Measurements from ENCODE around the gene ARFGEF2.
A peak's percentile ranks its signal among the peaks of the same experiment; 100 is the strongest.

ARFGEF2 gene

DNA sequence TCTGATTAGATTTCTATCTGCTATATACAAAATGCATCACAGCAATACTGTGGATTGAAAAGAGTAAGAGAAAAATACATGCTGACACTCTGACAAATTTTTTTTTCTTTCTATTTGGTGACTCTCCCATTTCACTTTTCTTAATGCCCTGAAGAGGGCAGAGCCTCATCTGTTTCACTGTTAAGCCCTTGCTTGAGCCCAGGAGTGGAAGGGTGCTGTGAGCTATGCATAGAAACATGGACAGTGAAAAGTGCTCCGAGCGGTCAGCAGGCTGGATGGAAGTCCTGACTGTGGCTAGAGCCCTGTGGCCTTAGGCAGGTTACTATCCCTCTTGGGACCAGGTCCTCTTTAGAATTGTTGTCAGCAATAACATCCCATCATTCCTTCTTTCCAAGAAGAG, 107.2 kb downstream of the ARFGEF2 start:
- TF ChIP-seq EP300 (IDR thresholded peaks at IDR 0.05; ENCODE audit: borderline replicate concordance) = no peak
- peak; percentile 19; the same call in 1 of the 2 replicates for TF ChIP-seq RAD21 (IDR thresholded peaks at IDR 0.05; ENCODE audit: low read depth)
- TF ChIP-seq, protein P1, sequence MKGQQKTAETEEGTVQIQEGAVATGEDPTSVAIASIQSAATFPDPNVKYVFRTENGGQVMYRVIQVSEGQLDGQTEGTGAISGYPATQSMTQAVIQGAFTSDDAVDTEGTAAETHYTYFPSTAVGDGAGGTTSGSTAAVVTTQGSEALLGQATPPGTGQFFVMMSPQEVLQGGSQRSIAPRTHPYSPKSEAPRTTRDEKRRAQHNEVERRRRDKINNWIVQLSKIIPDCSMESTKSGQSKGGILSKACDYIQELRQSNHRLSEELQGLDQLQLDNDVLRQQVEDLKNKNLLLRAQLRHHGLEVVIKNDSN (IDR thresholded peaks at IDR 0.05) = no peak

DNA sequence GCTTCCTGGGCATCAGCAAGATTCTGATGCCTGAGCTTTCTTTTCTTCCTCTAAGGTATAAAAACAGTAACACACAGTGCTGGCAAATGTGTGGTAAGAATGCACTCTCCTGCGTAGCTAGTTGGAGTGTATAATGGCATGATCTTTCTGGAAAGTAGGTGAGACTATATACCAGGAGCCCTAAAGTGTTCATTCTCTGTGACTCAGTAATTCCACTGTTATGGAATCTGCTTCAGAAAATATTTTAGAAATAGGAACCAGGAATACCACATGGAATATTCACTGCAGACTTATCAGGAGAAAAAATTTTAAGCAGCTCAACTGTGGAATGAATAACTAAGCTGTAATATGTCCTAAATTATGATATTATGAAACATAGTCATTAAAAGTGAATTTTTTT, 107.7 kb downstream of the ARFGEF2 start:
- TF ChIP-seq TAF1 (IDR thresholded peaks at IDR 0.05; ENCODE audit: low read depth) (no peak), EP300 (IDR thresholded peaks at IDR 0.05; ENCODE audit: borderline replicate concordance) (no peak), EGR1 (IDR thresholded peaks at IDR 0.05) (no peak), TEAD4 (IDR thresholded peaks at IDR 0.05) (no peak), RAD21 (IDR thresholded peaks at IDR 0.05; ENCODE audit: low read depth) (no peak), NFIC (IDR thresholded peaks at IDR 0.05) (no peak), YY1 (IDR thresholded peaks at IDR 0.05; ENCODE audit: low read depth) (no peak), FOXM1 (IDR thresholded peaks at IDR 0.05; ENCODE audit: borderline replicate concordance, low read depth) (no peak), TCF12 (IDR thresholded peaks at IDR 0.05; ENCODE audit: low read depth) (no peak)
- TF ChIP-seq, protein P2, sequence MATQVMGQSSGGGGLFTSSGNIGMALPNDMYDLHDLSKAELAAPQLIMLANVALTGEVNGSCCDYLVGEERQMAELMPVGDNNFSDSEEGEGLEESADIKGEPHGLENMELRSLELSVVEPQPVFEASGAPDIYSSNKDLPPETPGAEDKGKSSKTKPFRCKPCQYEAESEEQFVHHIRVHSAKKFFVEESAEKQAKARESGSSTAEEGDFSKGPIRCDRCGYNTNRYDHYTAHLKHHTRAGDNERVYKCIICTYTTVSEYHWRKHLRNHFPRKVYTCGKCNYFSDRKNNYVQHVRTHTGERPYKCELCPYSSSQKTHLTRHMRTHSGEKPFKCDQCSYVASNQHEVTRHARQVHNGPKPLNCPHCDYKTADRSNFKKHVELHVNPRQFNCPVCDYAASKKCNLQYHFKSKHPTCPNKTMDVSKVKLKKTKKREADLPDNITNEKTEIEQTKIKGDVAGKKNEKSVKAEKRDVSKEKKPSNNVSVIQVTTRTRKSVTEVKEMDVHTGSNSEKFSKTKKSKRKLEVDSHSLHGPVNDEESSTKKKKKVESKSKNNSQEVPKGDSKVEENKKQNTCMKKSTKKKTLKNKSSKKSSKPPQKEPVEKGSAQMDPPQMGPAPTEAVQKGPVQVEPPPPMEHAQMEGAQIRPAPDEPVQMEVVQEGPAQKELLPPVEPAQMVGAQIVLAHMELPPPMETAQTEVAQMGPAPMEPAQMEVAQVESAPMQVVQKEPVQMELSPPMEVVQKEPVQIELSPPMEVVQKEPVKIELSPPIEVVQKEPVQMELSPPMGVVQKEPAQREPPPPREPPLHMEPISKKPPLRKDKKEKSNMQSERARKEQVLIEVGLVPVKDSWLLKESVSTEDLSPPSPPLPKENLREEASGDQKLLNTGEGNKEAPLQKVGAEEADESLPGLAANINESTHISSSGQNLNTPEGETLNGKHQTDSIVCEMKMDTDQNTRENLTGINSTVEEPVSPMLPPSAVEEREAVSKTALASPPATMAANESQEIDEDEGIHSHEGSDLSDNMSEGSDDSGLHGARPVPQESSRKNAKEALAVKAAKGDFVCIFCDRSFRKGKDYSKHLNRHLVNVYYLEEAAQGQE (IDR thresholded peaks at IDR 0.05; ENCODE audit: low read depth) = no peak
- TF ChIP-seq, protein P1 (IDR thresholded peaks at IDR 0.05) = no peak
- TF ChIP-seq, protein P3, sequence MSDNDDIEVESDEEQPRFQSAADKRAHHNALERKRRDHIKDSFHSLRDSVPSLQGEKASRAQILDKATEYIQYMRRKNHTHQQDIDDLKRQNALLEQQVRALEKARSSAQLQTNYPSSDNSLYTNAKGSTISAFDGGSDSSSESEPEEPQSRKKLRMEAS (IDR thresholded peaks at IDR 0.05) = no peak

DNA sequence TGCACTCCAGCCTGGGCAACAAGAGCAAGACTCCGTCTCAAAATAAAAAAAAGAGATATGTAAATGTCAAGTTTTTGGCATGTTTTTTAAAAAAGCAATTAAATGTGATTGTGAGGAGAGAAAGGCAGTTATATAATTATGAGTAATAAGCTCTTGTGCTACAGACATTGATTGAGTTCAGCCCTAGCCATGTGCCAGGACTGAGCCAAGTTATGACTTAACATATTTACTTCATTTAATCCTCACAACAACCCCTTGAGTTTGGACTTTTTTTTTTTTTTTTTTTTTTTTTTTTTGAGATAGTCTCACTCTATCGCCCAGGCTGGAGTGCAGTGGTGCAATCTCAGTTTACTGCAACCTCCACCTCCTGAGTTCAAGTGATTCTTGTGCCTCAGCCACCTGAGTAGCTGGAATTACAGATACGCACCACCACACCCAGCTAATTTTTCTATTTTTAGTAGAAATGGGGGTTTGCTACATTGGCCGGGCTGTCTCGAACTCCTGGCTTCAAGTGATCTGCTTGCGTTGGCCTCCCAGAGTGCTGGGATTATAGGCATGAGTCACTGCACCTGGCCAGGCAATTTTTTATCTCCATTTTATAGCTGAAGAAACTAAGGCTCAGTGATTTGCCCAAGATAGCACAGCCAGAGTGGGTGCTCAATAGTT, 109.6 kb downstream of the ARFGEF2 start:
- TF ChIP-seq CEBPB (IDR thresholded peaks at IDR 0.05) (no peak), CREB1 (IDR thresholded peaks at IDR 0.05; ENCODE audit: low read depth) (no peak)

DNA sequence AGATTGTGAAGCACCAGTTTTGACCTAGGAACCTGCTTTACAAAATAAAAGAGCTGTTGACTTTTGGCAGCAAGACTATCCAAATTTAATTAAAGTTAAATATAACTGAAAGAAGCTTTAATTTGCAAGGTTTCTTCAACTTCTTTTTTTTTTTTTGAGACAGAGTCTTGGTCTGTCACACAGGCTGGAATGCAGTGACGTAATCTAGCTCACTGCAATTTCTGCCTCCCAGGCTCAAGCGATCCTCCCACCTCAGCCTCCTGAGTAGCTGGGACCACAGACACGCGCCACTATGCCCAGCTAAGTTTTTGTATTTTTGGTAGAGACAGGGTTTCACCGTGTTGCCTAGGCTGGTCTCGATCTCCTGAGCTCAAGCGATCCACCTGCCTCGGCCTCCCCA, 110.9 kb downstream of the ARFGEF2 start:
- TF ChIP-seq, protein P2 (IDR thresholded peaks at IDR 0.05; ENCODE audit: low read depth) = no peak
- TF ChIP-seq ZBTB7A (IDR thresholded peaks at IDR 0.05; ENCODE audit: low read depth) = no peak
- TF ChIP-seq RAD21 (IDR thresholded peaks at IDR 0.05; ENCODE audit: low read depth) = no peak
- TF ChIP-seq EP300 (IDR thresholded peaks at IDR 0.05; ENCODE audit: borderline replicate concordance) = no peak
- TF ChIP-seq FOXM1 (IDR thresholded peaks at IDR 0.05; ENCODE audit: borderline replicate concordance, low read depth) = no peak
- TF ChIP-seq TAF1 (IDR thresholded peaks at IDR 0.05; ENCODE audit: low read depth) = no peak
- TF ChIP-seq, protein P1 (IDR thresholded peaks at IDR 0.05) = no peak
- TF ChIP-seq YY1 (IDR thresholded peaks at IDR 0.05; ENCODE audit: low read depth) = no peak
- TF ChIP-seq TCF12 (IDR thresholded peaks at IDR 0.05; ENCODE audit: low read depth) = no peak
- TF ChIP-seq, protein P3 (IDR thresholded peaks at IDR 0.05) = no peak
- TF ChIP-seq CEBPB (IDR thresholded peaks at IDR 0.05) = no peak
- TF ChIP-seq NFIC (IDR thresholded peaks at IDR 0.05) = no peak
- no peak for TF ChIP-seq CREB1 (IDR thresholded peaks at IDR 0.05; ENCODE audit: low read depth)
- TF ChIP-seq EGR1 (IDR thresholded peaks at IDR 0.05) = no peak
- TF ChIP-seq TEAD4 (IDR thresholded peaks at IDR 0.05) = no peak

DNA sequence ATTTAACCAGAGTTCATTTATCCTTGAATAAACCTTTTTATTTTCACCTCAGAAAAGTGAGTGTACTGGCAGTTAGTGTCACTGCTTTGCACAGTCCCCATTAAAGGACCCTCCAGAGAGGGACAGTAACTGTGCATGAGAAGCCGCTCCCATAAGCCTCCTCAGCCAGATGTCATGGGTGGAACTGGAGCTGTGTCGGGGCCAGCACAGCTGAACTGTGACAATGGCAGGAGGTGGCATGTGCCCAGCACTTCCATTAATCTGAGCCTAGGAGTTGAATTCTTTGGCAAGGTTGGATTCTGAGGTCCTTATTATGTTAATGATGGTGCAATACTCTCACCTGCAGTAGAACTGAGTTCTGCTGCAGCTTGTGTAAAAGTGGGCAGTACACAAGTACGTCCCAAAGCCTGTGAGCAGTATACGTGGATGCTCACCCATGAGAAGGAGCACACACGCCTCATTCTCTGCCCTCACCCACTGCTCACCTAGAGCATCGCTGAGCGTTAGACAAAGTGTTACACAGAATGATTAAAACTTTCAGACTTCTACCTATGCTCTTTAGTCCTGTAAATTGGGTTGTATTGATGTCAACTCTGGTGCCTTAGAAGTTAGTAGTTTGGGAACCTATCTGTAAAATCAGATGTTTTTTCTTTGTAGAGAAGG, 112.7 kb downstream of the ARFGEF2 start:
- TF ChIP-seq, protein P3 (IDR thresholded peaks at IDR 0.05) = no peak
- TF ChIP-seq CEBPB (IDR thresholded peaks at IDR 0.05) = no peak
- TF ChIP-seq TCF12 (IDR thresholded peaks at IDR 0.05; ENCODE audit: low read depth) = no peak
- TF ChIP-seq EGR1 (IDR thresholded peaks at IDR 0.05) = no peak
- TF ChIP-seq ZBTB7A (IDR thresholded peaks at IDR 0.05; ENCODE audit: low read depth) = no peak
- no peak for TF ChIP-seq CREB1 (IDR thresholded peaks at IDR 0.05; ENCODE audit: low read depth)
- no peak for TF ChIP-seq FOXM1 (IDR thresholded peaks at IDR 0.05; ENCODE audit: borderline replicate concordance, low read depth)
- no peak for TF ChIP-seq TAF1 (IDR thresholded peaks at IDR 0.05; ENCODE audit: low read depth)
- no peak for TF ChIP-seq NFIC (IDR thresholded peaks at IDR 0.05)
- TF ChIP-seq, protein P2 (IDR thresholded peaks at IDR 0.05; ENCODE audit: low read depth) = no peak
- TF ChIP-seq YY1 (IDR thresholded peaks at IDR 0.05; ENCODE audit: low read depth) = no peak
